Lung (tissue), 12 donors: Measurements from ENCODE around the gene L3MBTL4. TPM values are rescaled to one million over a fixed set of nuclear protein-coding genes. Genes with fewer than 3 reads are reported as not detected.

Source experiments
- ATAC-seq: fragments of 200-7000 bp; cut with Tn5 transposase; one replicate; pipeline ENCODE4 v1.9.1; 2020; ENCODE audit warnings: moderate number of reproducible peaks; ENCODE audit not compliant: insufficient read depth, low FRiP score
- DNase-seq, 3 donors: peaks; one replicate each; pipeline ENCODE4 v3.0.0-alpha.2; 2013 to 2017
- H3K27ac ChIP-seq, 2 donors: one replicate each; pipeline ENCODE4 v1.5.1; 2013; ENCODE audit warnings: mild to moderate bottlenecking in 2 of 2, moderate library complexity in 2 of 2, control low read depth in 1 of 2, inconsistent platforms in 1 of 2, low read depth in 1 of 2, low read length in 1 of 2
- H3K27me3 ChIP-seq, 3 donors: one replicate each; pipeline ENCODE4 v1.5.1; 2013; ENCODE audit warnings: low read length in 2 of 3; ENCODE audit not compliant: control insufficient read depth in 3 of 3, insufficient read depth in 3 of 3
- H3K36me3 ChIP-seq, 4 donors: one replicate each; pipeline ENCODE4 v1.5.1; 2013; ENCODE audit warnings: low read length in 4 of 4, mild to moderate bottlenecking in 1 of 4, moderate library complexity in 1 of 4; ENCODE audit not compliant: control insufficient read depth in 4 of 4, insufficient read depth in 4 of 4
- H3K4me1 ChIP-seq, 5 donors: one replicate each; pipeline ENCODE4 v1.5.1; 2013; ENCODE audit warnings: low read length in 5 of 5, mild to moderate bottlenecking in 2 of 5, moderate library complexity in 1 of 5; ENCODE audit not compliant: control insufficient read depth in 5 of 5, insufficient read depth in 5 of 5
- H3K4me3 ChIP-seq: one replicate; pipeline ENCODE4 v1.5.1; 2013; ENCODE audit warnings: mild to moderate bottlenecking, control low read depth, moderate library complexity
- H3K9ac ChIP-seq, 2 donors: one replicate each; pipeline ENCODE4 v1.5.1; 2013; ENCODE audit warnings: low read length in 2 of 2, control low read depth in 1 of 2; ENCODE audit not compliant: insufficient read depth in 1 of 2
- H3K9me3 ChIP-seq, 4 donors: one replicate each; pipeline ENCODE4 v1.5.1; 2013; ENCODE audit warnings: low read length in 3 of 4, mild to moderate bottlenecking in 1 of 4, moderate library complexity in 1 of 4; ENCODE audit not compliant: control insufficient read depth in 4 of 4, insufficient read depth in 3 of 4
- WGBS, 2 donors: extraction: QIAGEN DNeasy Blood & Tissue Kit; methylation state at CpG; one replicate each; pipeline ENCODE4 v1.1.7; 2013; 5-methylcytosine and 5-hydroxymethylcytosine counted together
- polyA plus RNA-seq, 2 donors: library from polyadenylated mRNA; stranded (reverse); fragments of 200-250 nt; gene quantifications; one replicate each; pipeline ENCODE4 v1.2.1, GENCODE V29; 2013
- total RNA-seq, 2 donors: library from RNA; depleted of rRNA in 1 of 2; stranded (reverse); fragments of >200 nt in 1 of 2; gene quantifications; one replicate each; pipeline ENCODE4 v1.2.1, GENCODE V29; 2014 to 2021
- TF ChIP-seq, protein P1 (sequence below): IDR thresholded peaks from 2 replicates; pipeline ENCODE4 v1.5.1; 2012; ENCODE audit warnings: mild to moderate bottlenecking; ENCODE audit errors: control extremely low read depth, extremely low read depth
- donor health status: control.
- donor health status: control.
- donor health status: Bipolar disorder and iron deficiency.
- donor health status: healthy.
- donor health status: DM: yes; HTN: yes; CAD: no.

Gene L3MBTL4
- total and polyA plus RNA-seq, 4 donors, result 2.8 to 16.8 (median 9.9) TPM

DNA sequence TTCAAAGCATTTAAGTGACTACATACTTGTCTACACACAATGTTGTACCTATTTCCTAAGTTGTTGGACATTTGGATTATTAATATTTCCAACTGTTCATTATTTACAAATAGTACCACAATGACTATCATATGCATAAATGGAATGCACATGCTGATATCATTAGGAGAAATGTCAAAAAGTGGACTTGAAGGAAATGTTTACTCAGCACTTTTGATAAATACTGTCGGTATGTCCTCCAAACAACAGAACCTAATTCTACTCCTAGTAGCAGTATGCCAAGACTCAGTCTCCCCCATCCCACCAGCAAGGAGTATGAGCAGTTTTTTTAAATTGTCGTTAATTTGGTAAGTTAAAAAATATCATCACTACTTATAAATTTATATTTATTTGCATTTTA is 116.8 kb downstream of the L3MBTL4 start:
- TF ChIP-seq, protein P1, sequence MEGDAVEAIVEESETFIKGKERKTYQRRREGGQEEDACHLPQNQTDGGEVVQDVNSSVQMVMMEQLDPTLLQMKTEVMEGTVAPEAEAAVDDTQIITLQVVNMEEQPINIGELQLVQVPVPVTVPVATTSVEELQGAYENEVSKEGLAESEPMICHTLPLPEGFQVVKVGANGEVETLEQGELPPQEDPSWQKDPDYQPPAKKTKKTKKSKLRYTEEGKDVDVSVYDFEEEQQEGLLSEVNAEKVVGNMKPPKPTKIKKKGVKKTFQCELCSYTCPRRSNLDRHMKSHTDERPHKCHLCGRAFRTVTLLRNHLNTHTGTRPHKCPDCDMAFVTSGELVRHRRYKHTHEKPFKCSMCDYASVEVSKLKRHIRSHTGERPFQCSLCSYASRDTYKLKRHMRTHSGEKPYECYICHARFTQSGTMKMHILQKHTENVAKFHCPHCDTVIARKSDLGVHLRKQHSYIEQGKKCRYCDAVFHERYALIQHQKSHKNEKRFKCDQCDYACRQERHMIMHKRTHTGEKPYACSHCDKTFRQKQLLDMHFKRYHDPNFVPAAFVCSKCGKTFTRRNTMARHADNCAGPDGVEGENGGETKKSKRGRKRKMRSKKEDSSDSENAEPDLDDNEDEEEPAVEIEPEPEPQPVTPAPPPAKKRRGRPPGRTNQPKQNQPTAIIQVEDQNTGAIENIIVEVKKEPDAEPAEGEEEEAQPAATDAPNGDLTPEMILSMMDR, result no peak
- WGBS, 2 donors, result 75 to 97% methylated on average over 2 of the region's 2 CpGs
- Histone ChIP-seq H3K4me3 (no peak overlapping the region), H3K9ac (no peak overlapping the region), H3K4me1 (peaks cover 0 to 4% (median 0%) of the 10 kb centered on the region in 5 donors), H3K36me3 (no peaks in the 10 kb centered on the region), H3K27me3 (no peaks in the 10 kb centered on the region), H3K27ac (no peak overlapping the region), H3K9me3 (peaks cover 0 to 1% (median 0%) of the 10 kb centered on the region in 4 donors)
- no peak for ATAC-seq
- no peak for DNase-seq

- WGBS, 2 donors, result 20 to 40% methylated on average over 4 of the region's 4 CpGs
- DNase-seq, result peak in 1 of 3 donors; percentile 19
- Histone ChIP-seq H3K9me3 (peaks cover 0 to 1% (median 0%) of the 10 kb centered on the region in 4 donors), H3K27ac (peak overlapping the region in 1 of 2 donors; percentile 9), H3K9ac (no peak overlapping the region), H3K4me1 (peaks cover 0 to 4% (median 0%) of the 10 kb centered on the region in 5 donors), H3K4me3 (no peak overlapping the region), H3K36me3 (no peaks in the 10 kb centered on the region), H3K27me3 (no peaks in the 10 kb centered on the region)
- no peak for ATAC-seq
- TF ChIP-seq, protein P1, result no peak
Observed at GRCh38 chr18:6294148-6294784, 120.4 kb downstream of the L3MBTL4 start.

- no peak overlapping the region for H3K4me3 ChIP-seq
- TF ChIP-seq, protein P1, result no peak
- DNase-seq, result no peak
- no peaks in the 10 kb centered on the region for H3K27me3 ChIP-seq
- H3K27ac ChIP-seq, result no peak overlapping the region
- H3K4me1 ChIP-seq, result peaks cover 0 to 4% (median 0%) of the 10 kb centered on the region in 5 donors
- no peak for ATAC-seq
- peaks cover 0 to under 1% (median 0%) of the 10 kb centered on the region in 4 donors for H3K36me3 ChIP-seq
- H3K9ac ChIP-seq, result no peak overlapping the region
- peaks cover 0 to 1% (median 0%) of the 10 kb centered on the region in 4 donors for H3K9me3 ChIP-seq
- 67 to 78% methylated on average over 4 of the region's 4 CpGs for WGBS, 2 donors
Observed at GRCh38 chr18:6289843-6290242, 124.9 kb downstream of the L3MBTL4 start.

DNA sequence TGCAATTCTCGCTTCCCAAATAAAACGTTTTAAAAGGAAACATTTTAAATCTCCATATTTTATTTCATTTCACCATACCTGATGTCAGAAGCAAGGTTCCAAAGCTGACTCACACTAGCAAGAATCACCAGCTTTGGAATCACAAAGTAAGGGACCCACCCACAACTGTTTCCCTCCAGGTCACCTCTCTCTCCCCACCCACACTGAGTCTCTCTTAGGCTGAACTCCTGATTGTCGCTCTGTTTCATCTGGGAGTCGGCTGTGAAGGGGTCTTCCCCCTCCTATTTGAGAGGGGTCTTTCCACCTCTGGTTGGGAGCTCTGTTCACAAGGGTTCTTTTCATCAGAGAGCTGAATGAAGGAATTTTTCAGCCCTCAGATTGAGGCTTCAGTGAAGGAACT is 128.1 kb downstream of the L3MBTL4 start:
- Histone ChIP-seq H3K27me3 (no peaks in the 10 kb centered on the region), H3K4me3 (no peak overlapping the region), H3K4me1 (no peaks in the 10 kb centered on the region), H3K36me3 (peaks cover 0 to 2% (median 0%) of the 10 kb centered on the region in 4 donors), H3K9ac (no peak overlapping the region), H3K27ac (no peak overlapping the region), H3K9me3 (no peaks in the 10 kb centered on the region)
- TF ChIP-seq, protein P1, result no peak
- DNase-seq, result no peak
- 92 to 93% methylated on average over 4 of the region's 4 CpGs for WGBS, 2 donors
- no peak for ATAC-seq
